Caki2 (cell line): ENCODE results near the gene GABRG3. TPM values are rescaled to one million over a fixed set of nuclear protein-coding genes. Genes with fewer than 3 reads are reported as not detected.

Experiments used
- DNase-seq: peaks from one replicate; pipeline ENCODE4 v3.0.0-alpha.2; 2015; ENCODE audit warnings: low read depth
- in situ Hi-C: cut with HindIII; loops from 2 replicates; pipeline ENCODE4 v1.10.0; 2016; ENCODE audit warnings: low sequenced_read_pairs, low pct_unique_long_range_greater_than_20kb, mixed read lengths
- total RNA-seq: library from RNA; depleted of rRNA; stranded (reverse); fragments of >200 nt; shearing (Covaris generic); gene quantifications from 2 replicates; pipeline ENCODE4 v1.2.3, GENCODE V29; 2014; ENCODE audit warnings: low replicate concordance

GABRG3 gene
- total RNA-seq, 1 experiment from 2014 or later: 0.10 TPM

GRCh38 chr15:27248251-27248650, 277.3 kb downstream of the GABRG3 start:
- no peak for DNase-seq
- in situ Hi-C loops: no loop called here

- in situ Hi-C loops: no loop called here
- DNase-seq: no peak
These were observed 278.2 kb downstream of the GABRG3 start for GRCh38 chr15:27249046-27249759.

- in situ Hi-C loops: no loop called here
- DNase-seq: no peak
These were observed 278.8 kb downstream of the GABRG3 start for GRCh38 chr15:27249760-27250109.

- peak; percentile 51 for DNase-seq
- in situ Hi-C loops: no loop called here
These were observed 279.2 kb downstream of the GABRG3 start for GRCh38 chr15:27250223-27250622.

- no peak for DNase-seq
- in situ Hi-C loops: no loop called here
These were observed 283.1 kb downstream of the GABRG3 start for GRCh38 chr15:27254055-27254454.

- no peak for DNase-seq
- in situ Hi-C loops: no loop called here
These were observed 283.8 kb downstream of the GABRG3 start for GRCh38 chr15:27254801-27255200.

- no peak for DNase-seq
- in situ Hi-C loops: no loop called here
These were observed 285.5 kb downstream of the GABRG3 start for GRCh38 chr15:27256446-27256845.

- in situ Hi-C loops: no loop called here
- no peak for DNase-seq
These were observed 287.3 kb downstream of the GABRG3 start for GRCh38 chr15:27258287-27258686.

GRCh38 chr15:27260523-27260922, 289.5 kb downstream of the GABRG3 start:
- in situ Hi-C loops: no loop called here
- DNase-seq: no peak

GRCh38 chr15:27268923-27269322, 297.9 kb downstream of the GABRG3 start:
- in situ Hi-C loops: no loop called here
- no peak for DNase-seq

- no peak for DNase-seq
- in situ Hi-C loops: no loop called here
These were observed 300.3 kb downstream of the GABRG3 start for GRCh38 chr15:27271258-27271657.

- in situ Hi-C loops: no loop called here
- DNase-seq: no peak
These were observed 301.4 kb downstream of the GABRG3 start for GRCh38 chr15:27272427-27272826.

GRCh38 chr15:27273506-27273905, 302.5 kb downstream of the GABRG3 start:
- in situ Hi-C loops: no loop called here
- DNase-seq: no peak

GRCh38 chr15:27278761-27279160, 307.8 kb downstream of the GABRG3 start:
- in situ Hi-C loops: no loop called here
- DNase-seq: no peak

GRCh38 chr15:27292641-27293040, 321.7 kb downstream of the GABRG3 start:
- no peak for DNase-seq
- in situ Hi-C loops: no loop called here

GRCh38 chr15:27293607-27294006, 322.6 kb downstream of the GABRG3 start:
- DNase-seq: no peak
- in situ Hi-C loops: no loop called here

- no peak for DNase-seq
- in situ Hi-C loops: no loop called here
These were observed 346.8 kb downstream of the GABRG3 start for GRCh38 chr15:27317736-27318135.

GRCh38 chr15:27323801-27324200, 352.8 kb downstream of the GABRG3 start:
- in situ Hi-C loops: no loop called here
- no peak for DNase-seq

- in situ Hi-C loops: no loop called here
- peak; percentile 10 for DNase-seq
These were observed 354.1 kb downstream of the GABRG3 start for GRCh38 chr15:27324886-27325615.

- in situ Hi-C loops: no loop called here
- DNase-seq: no peak
These were observed 356.6 kb downstream of the GABRG3 start for GRCh38 chr15:27327467-27328025.
